DND-41 (cell line): ENCODE results near the gene CSPG5.
A peak's percentile ranks its signal among the peaks of the same experiment; 100 is the strongest.

Experiments
- ATAC-seq: fragments of 200-7000 bp; cut with Tn5 transposase; 3 replicates; pipeline ENCODE4 v1.9.1; 2021; ENCODE audit warnings: low read depth; ENCODE audit not compliant: insufficient read depth
- DNase-seq: peaks from one replicate; pipeline ENCODE4 v3.0.0-alpha.2; 2020
- H2AFZ ChIP-seq: 2 replicates; pipeline ENCODE4 v1.6.0; 2012; ENCODE audit warnings: low read depth, low read length
- H3K27ac ChIP-seq: 2 replicates; pipeline ENCODE4 v1.5.1; 2012; ENCODE audit warnings: low read length, inconsistent platforms
- H3K27me3 ChIP-seq: fragments of 200-600 bp; sonication (generic); 2 replicates; pipeline ENCODE4 v1.6.0; 2012; ENCODE audit warnings: low read length, mild to moderate bottlenecking, inconsistent platforms; ENCODE audit not compliant: insufficient read depth, poor library complexity
- H3K36me3 ChIP-seq: 2 replicates; pipeline ENCODE4 v1.5.1; 2012; ENCODE audit warnings: low read length, inconsistent platforms; ENCODE audit not compliant: insufficient read depth
- H3K4me1 ChIP-seq: 2 replicates; pipeline ENCODE4 v1.5.1; 2012; ENCODE audit warnings: mild to moderate bottlenecking, low read length; ENCODE audit not compliant: insufficient read depth
- H3K4me2 ChIP-seq: 2 replicates; pipeline ENCODE4 v1.6.0; 2012; ENCODE audit warnings: mild to moderate bottlenecking, moderate library complexity, low read length, inconsistent platforms; ENCODE audit not compliant: insufficient read depth
- H3K4me3 ChIP-seq, 2 experiments: fragments of 200-600 bp in 1 of 2; shearing (Covaris generic) in 1 of 2; 2 replicates each; pipeline ENCODE4 v1.5.1; 2012 to 2016; ENCODE audit warnings: inconsistent platforms in 2 of 2, low read length in 2 of 2, mild to moderate bottlenecking in 2 of 2, low read depth in 1 of 2, moderate library complexity in 1 of 2
- H3K79me2 ChIP-seq: 2 replicates; pipeline ENCODE4 v1.6.0; 2012; ENCODE audit warnings: low read length, inconsistent platforms; ENCODE audit not compliant: insufficient read depth
- H3K9ac ChIP-seq: 2 replicates; pipeline ENCODE4 v1.6.0; 2012; ENCODE audit warnings: low read depth, mild to moderate bottlenecking, inconsistent platforms, low read length, moderate library complexity
- H3K9me3 ChIP-seq: 2 replicates; pipeline ENCODE4 v1.5.1; 2012; ENCODE audit warnings: low read length, moderate library complexity, mild to moderate bottlenecking, inconsistent platforms; ENCODE audit not compliant: insufficient read depth, severe bottlenecking
- H4K20me1 ChIP-seq: 2 replicates; pipeline ENCODE4 v1.6.0; 2012; ENCODE audit warnings: low read length; ENCODE audit not compliant: insufficient read depth
- CTCF ChIP-seq: IDR thresholded peaks from 2 replicates; pipeline ENCODE4 v1.5.1; 2012; ENCODE audit warnings: borderline replicate concordance, low read length, moderate library complexity, mild to moderate bottlenecking; ENCODE audit not compliant: poor library complexity, severe bottlenecking; ENCODE audit errors: extremely low read depth
- EZH2 ChIP-seq: IDR thresholded peaks from 3 replicates; pipeline ENCODE4 v1.6.1; 2012; ENCODE audit warnings: borderline replicate concordance, low read depth, mild to moderate bottlenecking, moderate library complexity, low read length, inconsistent platforms; ENCODE audit not compliant: severe bottlenecking

Gene CSPG5

GRCh38 chr3:47527952-47528725 is 50.5 kb downstream of the CSPG5 start:
- Histone ChIP-seq H3K27me3 (no peaks in the 10 kb centered on the region), H2AFZ (no peak overlapping the region), H3K27ac (no peak overlapping the region), H3K4me2 (no peak overlapping the region), H3K36me3 (no peaks in the 10 kb centered on the region), H3K79me2 (no peaks in the 10 kb centered on the region), H3K9me3 (no peaks in the 10 kb centered on the region), H3K4me3 (no peak overlapping the region), H4K20me1 (no peaks in the 10 kb centered on the region), H3K4me1 (no peaks in the 10 kb centered on the region), H3K9ac (no peak overlapping the region)
- no peak for ATAC-seq
- TF ChIP-seq CTCF (no peak), EZH2 (no peak)
- DNase-seq, result no peak

GRCh38 chr3:47525617-47526016 is 53.0 kb downstream of the CSPG5 start:
- Histone ChIP-seq H4K20me1 (no peaks in the 10 kb centered on the region), H3K79me2 (no peaks in the 10 kb centered on the region), H3K27ac (no peak overlapping the region), H3K4me1 (peaks cover 8% of the 10 kb centered on the region), H3K4me2 (no peak overlapping the region), H3K4me3 (no peak overlapping the region), H2AFZ (no peak overlapping the region), H3K36me3 (no peaks in the 10 kb centered on the region), H3K9me3 (no peaks in the 10 kb centered on the region), H3K27me3 (no peaks in the 10 kb centered on the region), H3K9ac (no peak overlapping the region)
- DNase-seq (no peak), ATAC-seq (no peak)
- TF ChIP-seq EZH2 (no peak), CTCF (no peak)

- no peak for DNase-seq
- H3K9me3 ChIP-seq, result no peaks in the 10 kb centered on the region
- no peaks in the 10 kb centered on the region for H3K79me2 ChIP-seq
- H3K27me3 ChIP-seq, result no peaks in the 10 kb centered on the region
- no peak overlapping the region for H3K4me2 ChIP-seq
- H3K36me3 ChIP-seq, result no peaks in the 10 kb centered on the region
- H3K4me3 ChIP-seq, result no peak overlapping the region
- no peak for ATAC-seq
- H3K4me1 ChIP-seq, result peaks cover 8% of the 10 kb centered on the region
- no peak overlapping the region for H3K27ac ChIP-seq
- H4K20me1 ChIP-seq, result no peaks in the 10 kb centered on the region
- peak overlapping the region; percentile 47 for H2AFZ ChIP-seq
- H3K9ac ChIP-seq, result no peak overlapping the region
- TF ChIP-seq CTCF (no peak), EZH2 (no peak)
Observed at GRCh38 chr3:47523310-47524073, 55.2 kb downstream of the CSPG5 start.
